OCI-LY7 (cell line): ENCODE results near the gene CREB5. TPM values are rescaled to one million over a fixed set of nuclear protein-coding genes. Genes with fewer than 3 reads are reported as not detected.

Experiments used
- BruUV-seq: library from RNA; stranded (reverse); fragments of 400-500 nt; replicated peaks from 2 replicates; lab custom pipeline; 2021; lab: Mats Ljungman, UMichigan
- CTCF ChIA-PET: fragments of 300-600 bp; sonication (Branson Sonifier 250); formaldehyde crosslinking; loops from one replicate; lab custom pipeline; 2022; ENCODE audit warnings: antibody characterized with exemption; ENCODE audit not compliant: unreplicated experiment; lab: Charles Lee
- POLR2A ChIA-PET: fragments of 300-600 bp; sonication (Branson Sonifier 250); formaldehyde crosslinking; loops from one replicate; lab custom pipeline; 2022; ENCODE audit warnings: antibody characterized with exemption; lab: Charles Lee
- DNase-seq: peaks from one replicate; pipeline ENCODE4 v3.0.0-alpha.2; 2015; ENCODE audit warnings: low spot score
- H2AFZ ChIP-seq: fragments of 200-600 bp; sonication (generic), shearing (Covaris generic); 2 replicates; pipeline ENCODE4 v1.6.1; 2014; ENCODE audit warnings: mild to moderate bottlenecking, antibody characterized with exemption, low read length, moderate library complexity
- H3K27ac ChIP-seq: fragments of 200-600 bp; sonication (generic); 2 replicates; pipeline ENCODE4 v1.5.1; 2014; ENCODE audit warnings: mixed run types, low read depth, mild to moderate bottlenecking, moderate library complexity, low read length, inconsistent platforms; ENCODE audit not compliant: poor library complexity, severe bottlenecking
- H3K36me3 ChIP-seq: fragments of 200-600 bp; sonication (generic); 2 replicates; pipeline ENCODE4 v1.6.1; 2014; ENCODE audit warnings: mild to moderate bottlenecking, antibody characterized with exemption, low read length, moderate library complexity, mixed read lengths; ENCODE audit not compliant: insufficient read depth
- H3K4me1 ChIP-seq: fragments of 200-600 bp; sonication (generic); 2 replicates; pipeline ENCODE4 v1.5.1; 2014; ENCODE audit warnings: mild to moderate bottlenecking, low read length; ENCODE audit not compliant: insufficient read depth, poor library complexity, severe bottlenecking
- H3K4me2 ChIP-seq: fragments of 200-600 bp; sonication (generic); 2 replicates; pipeline ENCODE4 v1.6.1; 2014; ENCODE audit warnings: mild to moderate bottlenecking, low read length
- H3K4me3 ChIP-seq: fragments of 200-600 bp; sonication (generic); 2 replicates; pipeline ENCODE4 v1.5.1; 2014; ENCODE audit warnings: mild to moderate bottlenecking, low read depth, low read length; ENCODE audit not compliant: poor library complexity, severe bottlenecking
- H3K79me2 ChIP-seq: fragments of 200-600 bp; sonication (generic); 2 replicates; pipeline ENCODE4 v1.6.1; 2016; ENCODE audit warnings: low read depth, mild to moderate bottlenecking, low read length, moderate library complexity, mixed read lengths; ENCODE audit not compliant: insufficient read depth
- H3K9me2 ChIP-seq: fragments of 200-600 bp; sonication (generic); 2 replicates; pipeline ENCODE4 v1.6.1; 2016; ENCODE audit warnings: mild to moderate bottlenecking, low read length, mixed read lengths; ENCODE audit not compliant: insufficient read depth
- H3K9me3 ChIP-seq: fragments of 200-600 bp; sonication (generic); 2 replicates; pipeline ENCODE4 v1.6.1; 2014; ENCODE audit warnings: mild to moderate bottlenecking, mixed run types, low read length, mixed read lengths
- H4K20me1 ChIP-seq: fragments of 200-600 bp; sonication (generic); 2 replicates; pipeline ENCODE4 v1.6.1; 2014; ENCODE audit warnings: mild to moderate bottlenecking, antibody characterized with exemption, low read length, moderate library complexity, mixed read lengths; ENCODE audit not compliant: insufficient read depth
- CTCF ChIP-seq: fragments of 200-600 bp; sonication (generic); conservative IDR thresholded peaks from 2 replicates; pipeline ENCODE4 v1.5.1; 2014; ENCODE audit warnings: mild to moderate bottlenecking, antibody characterized with exemption, low read length, moderate library complexity, mixed read lengths
- EZH2phosphoT487 ChIP-seq: fragments of 200-600 bp; sonication (generic); IDR thresholded peaks from 2 replicates; pipeline ENCODE4 v1.6.1; 2018; ENCODE audit warnings: low read depth, borderline replicate concordance, mild to moderate bottlenecking, mixed run types, antibody characterized with exemption, low read length, moderate library complexity, mixed read lengths
- intact Hi-C: fragments of 100-400 bp; cut with micrococcal nuclease; formaldehyde crosslinking; loops from one replicate; pipeline ENCODE4 v1.10.0; 2022; ENCODE audit not compliant: unreplicated experiment
- total RNA-seq, 2 experiments: library from RNA; depleted of rRNA in 1 of 2; stranded (reverse); fragments of >200 nt in 1 of 2; shearing (Covaris generic) in 1 of 2; gene quantifications; 2 replicates each; pipeline ENCODE4 v1.2.3, GENCODE V29; 2014 to 2022

Gene CREB5
- total RNA-seq, 2 experiments from 2014 or later, result 2.0 to 13.3 TPM

- Histone ChIP-seq H3K79me2 (no peaks in the 10 kb centered on the region), H4K20me1 (no peaks in the 10 kb centered on the region), H3K9me3 (no peaks in the 10 kb centered on the region), H3K36me3 (no peaks in the 10 kb centered on the region), H2AFZ (no peak overlapping the region), H3K4me2 (no peak overlapping the region), H3K9me2 (no peaks in the 10 kb centered on the region), H3K27ac (no peak overlapping the region), H3K4me3 (no peak overlapping the region), H3K4me1 (no peaks in the 10 kb centered on the region)
- ChIA-PET POLR2A (interaction anchor here (0.7 to 1.9 kb wide), 2 partner anchors 24 to 73 kb away, joined by 3 to 7 read pairs; no protein-coding TSS in a partner anchor), CTCF (no interaction called here)
- intact Hi-C loops, result no loop called here
- no peak for DNase-seq
- no peak for TF ChIP-seq EZH2phosphoT487
- no peak for TF ChIP-seq CTCF
- no TSS peak for BruUV-seq
Measured at GRCh38 chr7:28847176-28847575, 434.9 kb downstream of the CREB5 start.

GRCh38 chr7:28847681-28848080 lies 435.4 kb downstream of the CREB5 start:
- Histone ChIP-seq H3K9me2 (no peaks in the 10 kb centered on the region), H4K20me1 (no peaks in the 10 kb centered on the region), H3K36me3 (no peaks in the 10 kb centered on the region), H3K79me2 (no peaks in the 10 kb centered on the region), H3K27ac (no peak overlapping the region), H3K9me3 (no peaks in the 10 kb centered on the region), H2AFZ (no peak overlapping the region), H3K4me3 (no peak overlapping the region), H3K4me1 (no peaks in the 10 kb centered on the region), H3K4me2 (no peak overlapping the region)
- no TSS peak for BruUV-seq
- ChIA-PET POLR2A (interaction anchor here (0.7 kb wide), 1 partner anchor 74 kb away, joined by 3 read pairs; no protein-coding TSS in a partner anchor), CTCF (no interaction called here)
- TF ChIP-seq CTCF, result no peak
- TF ChIP-seq EZH2phosphoT487, result no peak
- no peak for DNase-seq
- intact Hi-C loops, result no loop called here

- H3K79me2 ChIP-seq, result no peaks in the 10 kb centered on the region
- no peak overlapping the region for H3K27ac ChIP-seq
- H3K36me3 ChIP-seq, result no peaks in the 10 kb centered on the region
- CTCF ChIA-PET, result no interaction called here
- H2AFZ ChIP-seq, result no peak overlapping the region
- H3K4me3 ChIP-seq, result no peak overlapping the region
- H3K4me1 ChIP-seq, result peaks cover 2% of the 10 kb centered on the region
- no peaks in the 10 kb centered on the region for H3K9me2 ChIP-seq
- H4K20me1 ChIP-seq, result no peaks in the 10 kb centered on the region
- no peaks in the 10 kb centered on the region for H3K9me3 ChIP-seq
- POLR2A ChIA-PET, result no interaction called here
- H3K4me2 ChIP-seq, result no peak overlapping the region
- TF ChIP-seq EZH2phosphoT487, result no peak
- TF ChIP-seq CTCF, result no peak
- no TSS peak for BruUV-seq
- no peak for DNase-seq
- intact Hi-C loops, result no loop called here
Measured at GRCh38 chr7:28848906-28849305, 436.6 kb downstream of the CREB5 start.
